GM12878 (cell line): ENCODE measurements around the gene FTO. TPM values are rescaled to one million over a fixed set of nuclear protein-coding genes. Genes with fewer than 3 reads are reported as not detected.

ENCODE experiments used
- ATAC-seq: fragments of 200-7000 bp; cut with Tn5 transposase; 3 replicates; pipeline ENCODE4 v1.9.1; 2020; ENCODE audit warnings: mild to moderate bottlenecking, moderate library complexity
- BruUV-seq: library from RNA; stranded (reverse); fragments of 400-500 nt; replicated peaks from 2 replicates; lab custom pipeline; 2021; lab: Mats Ljungman, UMichigan
- CTCF ChIA-PET: fragments of 300-600 bp; sonication (Branson Sonifier 250); formaldehyde crosslinking; extraction: SDS; loops from one replicate; lab custom pipeline; 2021; ENCODE audit warnings: inconsistent platforms; lab: Yijun Ruan, JAX
- POLR2A ChIA-PET: fragments of 350-600 bp; formaldehyde crosslinking; extraction: SDS; loops from one replicate; lab custom pipeline; 2021; ENCODE audit warnings: inconsistent platforms; lab: Charles Lee
- RAD21 ChIA-PET: fragments of 300-600 bp; sonication (Branson Sonifier 250); formaldehyde crosslinking; loops from one replicate; lab custom pipeline; 2023; ENCODE audit warnings: antibody characterized with exemption; ENCODE audit not compliant: unreplicated experiment; lab: Charles Lee
- SMC1A ChIA-PET: fragments of 300-600 bp; sonication (Branson Sonifier 250); formaldehyde crosslinking; loops from one replicate; lab custom pipeline; 2023; ENCODE audit not compliant: unreplicated experiment, uncharacterized antibody; lab: Charles Lee
- DNase-seq: peaks from one replicate; pipeline ENCODE4 v3.0.0-alpha.2; 2011; ENCODE audit warnings: low read depth, low spot score
- FAIRE-seq: peaks from 3 replicates; lab custom pipeline; 2011; peaks lifted over from hg19 to GRCh38; lab: Jason Lieb, UNC
- H2AFZ ChIP-seq: 2 replicates; pipeline ENCODE4 v1.6.0; 2011; ENCODE audit warnings: low read depth, low read length, control low read depth; ENCODE audit not compliant: control insufficient read depth
- H3K27ac ChIP-seq: 2 replicates; pipeline ENCODE4 v1.5.1; 2011; ENCODE audit warnings: control low read depth; ENCODE audit not compliant: control insufficient read depth, insufficient read depth
- H3K27me3 ChIP-seq, 2 experiments: replicated peaks in 1 of 2; 2 replicates each; pipeline versions ENCODE4 v1.6.0 to v1.6.1; 2011; ENCODE audit warnings: low read length in 1 of 2; ENCODE audit not compliant: control insufficient read depth in 2 of 2, insufficient read depth in 2 of 2
- H3K36me3 ChIP-seq, 2 experiments: 2 replicates each; pipeline ENCODE4 v1.5.1; 2011; ENCODE audit warnings: low read length in 1 of 2; ENCODE audit not compliant: control insufficient read depth in 2 of 2, insufficient read depth in 2 of 2
- H3K4me1 ChIP-seq: 2 replicates; pipeline ENCODE4 v1.6.1; 2011; ENCODE audit warnings: mild to moderate bottlenecking, low read length, moderate library complexity, mixed read lengths; ENCODE audit not compliant: control insufficient read depth, insufficient read depth
- H3K4me2 ChIP-seq: 2 replicates; pipeline ENCODE4 v1.6.0; 2011; ENCODE audit warnings: control low read depth; ENCODE audit not compliant: control insufficient read depth, insufficient read depth
- H3K4me3 ChIP-seq: fragments of 200-600 bp; sonication (generic); 2 replicates; pipeline ENCODE4 v1.5.1; 2016
- H3K79me2 ChIP-seq: 2 replicates; pipeline ENCODE4 v1.6.0; 2011; ENCODE audit warnings: low read length; ENCODE audit not compliant: control insufficient read depth, insufficient read depth
- H3K9ac ChIP-seq: 2 replicates; pipeline ENCODE4 v1.8.0; 2011; ENCODE audit warnings: low read length, control low read depth, mixed read lengths; ENCODE audit not compliant: control insufficient read depth, insufficient read depth
- H3K9me3 ChIP-seq: replicated peaks from 3 replicates; pipeline ENCODE4 v1.5.1; 2011; ENCODE audit warnings: mild to moderate bottlenecking, low read length; ENCODE audit not compliant: control insufficient read depth, insufficient read depth
- H4K20me1 ChIP-seq: 2 replicates; pipeline ENCODE4 v1.6.0; 2011; ENCODE audit not compliant: control insufficient read depth, insufficient read depth
- CBX5 ChIP-seq: sonication (generic); IDR thresholded peaks from 2 replicates; pipeline ENCODE4 v1.6.1; 2016; ENCODE audit warnings: low read depth, moderate library complexity, mild to moderate bottlenecking, inconsistent platforms
- GABPA ChIP-seq: IDR thresholded peaks from 2 replicates; pipeline ENCODE4 v1.6.1; 2014; ENCODE audit warnings: antibody characterized with exemption, low read depth, mild to moderate bottlenecking, inconsistent platforms
- NFYB ChIP-seq: IDR thresholded peaks from 2 replicates; pipeline ENCODE4 v1.6.1; 2011; ENCODE audit warnings: low read depth, mild to moderate bottlenecking, low read length, improper control_type of control experiment, moderate library complexity; ENCODE audit not compliant: insufficient read depth
- PAX8 ChIP-seq: fragments of 450-650 bp; IDR thresholded peaks from 2 replicates; pipeline ENCODE4 v1.6.1; 2017; ENCODE audit warnings: mild to moderate bottlenecking, moderate library complexity
- SREBF1 ChIP-seq: IDR thresholded peaks from 2 replicates; pipeline ENCODE4 v1.6.1; 2012; ENCODE audit warnings: mild to moderate bottlenecking, low read length
- WRNIP1 ChIP-seq: IDR thresholded peaks from 2 replicates; pipeline ENCODE4 v1.6.1; 2011; ENCODE audit warnings: low read depth, low read length, improper control_type of control experiment, borderline replicate concordance
- YY1 ChIP-seq: IDR thresholded peaks from 2 replicates; pipeline ENCODE4 v1.6.1; 2011; ENCODE audit warnings: low read depth, mild to moderate bottlenecking, low read length
- ZNF207 ChIP-seq: fragments of 450-650 bp; IDR thresholded peaks from 2 replicates; pipeline ENCODE4 v1.6.1; 2014; ENCODE audit warnings: antibody characterized with exemption, mild to moderate bottlenecking, borderline replicate concordance
- WGBS: methylation state at CpG from one replicate; pipeline ENCODE4 v1.1.6; 2016; ENCODE audit warnings: low lambda C conversion rate; ENCODE audit not compliant: insufficient replicate concordance, insufficient coverage; ENCODE audit errors: missing lambda C conversion rate; 5-methylcytosine and 5-hydroxymethylcytosine counted together
- in situ Hi-C: fragments of 300-500 bp; cut with MboI; formaldehyde crosslinking; loops from 9 replicates; pipeline ENCODE4 v1.14.3; 2018; ENCODE audit warnings: mixed read lengths
- intact Hi-C: fragments of 100-400 bp; cut with micrococcal nuclease; formaldehyde crosslinking; loops from one replicate; pipeline ENCODE4 v1.14.2; 2022; ENCODE audit not compliant: unreplicated experiment
- polyA plus RNA-seq, 11 experiments: library from polyadenylated mRNA; depleted of rRNA in 4 of 11; unstranded in 6 of 11; stranded (reverse) in 5 of 11; fragments of >200 nt; fragmentation: Nextera tagmentation in 4 of 11; fragmentation: Illumina TruSeq in 1 of 11; extraction: Ambion mirVana in 4 of 11; extraction: Trizol in 1 of 11; gene quantifications; 1 replicate in 1 of 11; 2 replicates in 10 of 11; pipeline versions ENCODE4 v1.2.1 to v1.2.3, GENCODE V29; 2011 to 2016; ENCODE audit warnings: inconsistent platforms in 2 of 11, missing spikeins in 2 of 11, low read depth in 1 of 11
- total RNA-seq, 4 experiments: library from RNA; depleted of rRNA in 3 of 4; stranded (reverse); fragments of >200 nt in 3 of 4; fragmentation: Illumina TruSeq in 1 of 4; extraction: Trizol in 1 of 4; gene quantifications; 2 replicates each; pipeline versions ENCODE4 v1.2.1 to v1.2.3, GENCODE V29; 2013 to 2021
- TF ChIP-seq, protein P1 (sequence below): fragments of 450-650 bp; IDR thresholded peaks from 2 replicates; pipeline ENCODE4 v1.6.1; 2018; ENCODE audit warnings: borderline replicate concordance, mild to moderate bottlenecking; ENCODE audit not compliant: partially characterized antibody

FTO gene
- total and polyA plus RNA-seq, 10 of the 15 experiments (the other 5 are each of a cell fraction or from before 2014, with no cell fraction given): 20.1 to 55.0 (median 47.0) TPM

- intact Hi-C loops (no loop called here), in situ Hi-C loops (no loop called here)
- Histone ChIP-seq H3K4me3 (no peak overlapping the region), H3K36me3 (no peaks in the 10 kb centered on the region), H3K9ac (no peak overlapping the region), H2AFZ (no peak overlapping the region), H3K27me3 (no peaks in the 10 kb centered on the region), H3K27ac (no peak overlapping the region), H4K20me1 (no peaks in the 10 kb centered on the region), H3K9me3 (no peaks in the 10 kb centered on the region), H3K79me2 (no peaks in the 10 kb centered on the region), H3K4me1 (peaks cover 4% of the 10 kb centered on the region), H3K4me2 (no peak overlapping the region)
- ChIA-PET POLR2A (no interaction called here), CTCF (interaction anchor here (0.8 to 1.3 kb wide), 2 partner anchors 93 to 287 kb away, joined by 3 read pairs; no protein-coding TSS in a partner anchor), SMC1A (interaction anchor here (0.8 to 1.2 kb wide), 3 partner anchors 11 to 107 kb away, joined by 3 to 6 read pairs (median 3); no protein-coding TSS in a partner anchor), RAD21 (no interaction called here)
- ATAC-seq (no peak), DNase-seq (no peak), FAIRE-seq (no peak)
- 100% methylated on average over 3 of the region's 3 CpGs for WGBS
- no peak for TF ChIP-seq GABPA
- no peak for TF ChIP-seq NFYB
- no peak for TF ChIP-seq SREBF1
- no peak for TF ChIP-seq WRNIP1
- no peak for TF ChIP-seq CBX5
- no peak for TF ChIP-seq YY1
- TF ChIP-seq, protein P1, sequence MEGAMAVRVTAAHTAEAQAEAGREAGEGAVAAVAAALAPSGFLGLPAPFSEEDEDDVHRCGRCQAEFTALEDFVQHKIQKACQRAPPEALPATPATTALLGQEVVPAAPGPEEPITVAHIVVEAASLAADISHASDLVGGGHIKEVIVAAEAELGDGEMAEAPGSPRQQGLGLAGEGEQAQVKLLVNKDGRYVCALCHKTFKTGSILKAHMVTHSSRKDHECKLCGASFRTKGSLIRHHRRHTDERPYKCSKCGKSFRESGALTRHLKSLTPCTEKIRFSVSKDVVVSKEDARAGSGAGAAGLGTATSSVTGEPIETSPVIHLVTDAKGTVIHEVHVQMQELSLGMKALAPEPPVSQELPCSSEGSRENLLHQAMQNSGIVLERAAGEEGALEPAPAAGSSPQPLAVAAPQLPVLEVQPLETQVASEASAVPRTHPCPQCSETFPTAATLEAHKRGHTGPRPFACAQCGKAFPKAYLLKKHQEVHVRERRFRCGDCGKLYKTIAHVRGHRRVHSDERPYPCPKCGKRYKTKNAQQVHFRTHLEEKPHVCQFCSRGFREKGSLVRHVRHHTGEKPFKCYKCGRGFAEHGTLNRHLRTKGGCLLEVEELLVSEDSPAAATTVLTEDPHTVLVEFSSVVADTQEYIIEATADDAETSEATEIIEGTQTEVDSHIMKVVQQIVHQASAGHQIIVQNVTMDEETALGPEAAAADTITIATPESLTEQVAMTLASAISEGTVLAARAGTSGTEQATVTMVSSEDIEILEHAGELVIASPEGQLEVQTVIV: no peak
- no peak for TF ChIP-seq ZNF207
- no peak for TF ChIP-seq PAX8
- no TSS peak for BruUV-seq
These were observed 132.2 kb downstream of the FTO start for GRCh38 chr16:53836142-53836541.
